ENCODE data around the gene NFX1.

NFX1 gene

DNA sequence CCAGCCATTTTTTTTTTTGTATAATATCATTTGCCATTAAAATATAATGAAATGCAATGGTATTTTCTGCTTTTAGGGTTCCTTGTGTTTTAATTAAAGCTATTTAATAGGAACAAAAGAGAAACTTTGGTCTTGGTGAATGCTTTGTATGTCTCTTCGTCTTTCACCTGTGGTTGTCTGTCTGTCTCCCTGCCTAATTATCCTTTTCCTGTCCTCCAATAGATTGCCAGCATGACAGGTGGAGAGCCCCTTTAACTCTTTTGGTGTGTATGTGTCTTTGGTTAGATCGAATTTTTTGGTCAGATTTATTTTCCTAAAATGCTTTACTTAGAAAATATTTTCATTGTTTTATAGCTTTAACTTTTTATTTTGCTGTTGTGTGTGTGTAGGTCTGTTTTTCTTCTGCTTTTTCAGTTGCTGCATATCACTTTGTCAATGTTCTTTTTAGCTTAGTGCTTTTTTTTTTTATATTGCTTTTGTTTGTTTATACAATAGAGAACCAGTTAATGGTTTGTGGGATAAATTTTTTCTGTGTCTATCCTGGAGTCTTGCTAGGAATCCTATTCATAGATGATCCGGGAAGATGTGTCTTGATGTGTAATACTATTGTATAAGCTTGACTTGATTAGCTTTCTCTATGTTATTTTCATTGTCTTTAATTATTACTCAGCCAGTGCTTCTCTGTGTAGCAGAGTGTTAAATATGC is 16.9 kb upstream of the NFX1 start:
- no peak overlapping the region for H3K27ac ChIP-seq (replicated peaks)
- DNase-seq (ENCODE audit: low read depth in 1 of 2, low spot score in 1 of 2) = no peak
- TF ChIP-seq GABPA (IDR thresholded peaks at IDR 0.05; ENCODE audit: low read depth) (no peak), SPI1 (IDR thresholded peaks at IDR 0.05; ENCODE audit: borderline replicate concordance, low read depth) (no peak), POLR2AphosphoS5 (IDR thresholded peaks at IDR 0.05; ENCODE audit: low read depth) (no peak)
- TF ChIP-seq, protein P1, sequence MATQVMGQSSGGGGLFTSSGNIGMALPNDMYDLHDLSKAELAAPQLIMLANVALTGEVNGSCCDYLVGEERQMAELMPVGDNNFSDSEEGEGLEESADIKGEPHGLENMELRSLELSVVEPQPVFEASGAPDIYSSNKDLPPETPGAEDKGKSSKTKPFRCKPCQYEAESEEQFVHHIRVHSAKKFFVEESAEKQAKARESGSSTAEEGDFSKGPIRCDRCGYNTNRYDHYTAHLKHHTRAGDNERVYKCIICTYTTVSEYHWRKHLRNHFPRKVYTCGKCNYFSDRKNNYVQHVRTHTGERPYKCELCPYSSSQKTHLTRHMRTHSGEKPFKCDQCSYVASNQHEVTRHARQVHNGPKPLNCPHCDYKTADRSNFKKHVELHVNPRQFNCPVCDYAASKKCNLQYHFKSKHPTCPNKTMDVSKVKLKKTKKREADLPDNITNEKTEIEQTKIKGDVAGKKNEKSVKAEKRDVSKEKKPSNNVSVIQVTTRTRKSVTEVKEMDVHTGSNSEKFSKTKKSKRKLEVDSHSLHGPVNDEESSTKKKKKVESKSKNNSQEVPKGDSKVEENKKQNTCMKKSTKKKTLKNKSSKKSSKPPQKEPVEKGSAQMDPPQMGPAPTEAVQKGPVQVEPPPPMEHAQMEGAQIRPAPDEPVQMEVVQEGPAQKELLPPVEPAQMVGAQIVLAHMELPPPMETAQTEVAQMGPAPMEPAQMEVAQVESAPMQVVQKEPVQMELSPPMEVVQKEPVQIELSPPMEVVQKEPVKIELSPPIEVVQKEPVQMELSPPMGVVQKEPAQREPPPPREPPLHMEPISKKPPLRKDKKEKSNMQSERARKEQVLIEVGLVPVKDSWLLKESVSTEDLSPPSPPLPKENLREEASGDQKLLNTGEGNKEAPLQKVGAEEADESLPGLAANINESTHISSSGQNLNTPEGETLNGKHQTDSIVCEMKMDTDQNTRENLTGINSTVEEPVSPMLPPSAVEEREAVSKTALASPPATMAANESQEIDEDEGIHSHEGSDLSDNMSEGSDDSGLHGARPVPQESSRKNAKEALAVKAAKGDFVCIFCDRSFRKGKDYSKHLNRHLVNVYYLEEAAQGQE (IDR thresholded peaks at IDR 0.05; ENCODE audit: insufficient replicate concordance, low read depth) = no peak
- TF ChIP-seq, protein P2, sequence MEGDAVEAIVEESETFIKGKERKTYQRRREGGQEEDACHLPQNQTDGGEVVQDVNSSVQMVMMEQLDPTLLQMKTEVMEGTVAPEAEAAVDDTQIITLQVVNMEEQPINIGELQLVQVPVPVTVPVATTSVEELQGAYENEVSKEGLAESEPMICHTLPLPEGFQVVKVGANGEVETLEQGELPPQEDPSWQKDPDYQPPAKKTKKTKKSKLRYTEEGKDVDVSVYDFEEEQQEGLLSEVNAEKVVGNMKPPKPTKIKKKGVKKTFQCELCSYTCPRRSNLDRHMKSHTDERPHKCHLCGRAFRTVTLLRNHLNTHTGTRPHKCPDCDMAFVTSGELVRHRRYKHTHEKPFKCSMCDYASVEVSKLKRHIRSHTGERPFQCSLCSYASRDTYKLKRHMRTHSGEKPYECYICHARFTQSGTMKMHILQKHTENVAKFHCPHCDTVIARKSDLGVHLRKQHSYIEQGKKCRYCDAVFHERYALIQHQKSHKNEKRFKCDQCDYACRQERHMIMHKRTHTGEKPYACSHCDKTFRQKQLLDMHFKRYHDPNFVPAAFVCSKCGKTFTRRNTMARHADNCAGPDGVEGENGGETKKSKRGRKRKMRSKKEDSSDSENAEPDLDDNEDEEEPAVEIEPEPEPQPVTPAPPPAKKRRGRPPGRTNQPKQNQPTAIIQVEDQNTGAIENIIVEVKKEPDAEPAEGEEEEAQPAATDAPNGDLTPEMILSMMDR (IDR thresholded peaks at IDR 0.05; ENCODE audit: insufficient read depth, low read length) = no peak
- H3K4me3 ChIP-seq (replicated peaks; ENCODE audit: insufficient read depth, low read length) = no peak overlapping the region
- no peaks in the 10 kb centered on the region for H3K27me3 ChIP-seq (ENCODE audit: insufficient read depth, poor library complexity, severe bottlenecking)

GRCh38 chr9:33273972-33274328 is 16.4 kb upstream of the NFX1 start:
- no peak for TF ChIP-seq POLR2AphosphoS5 (IDR thresholded peaks at IDR 0.05; ENCODE audit: low read depth)
- Histone ChIP-seq H3K27ac (replicated peaks) (no peak overlapping the region), H3K27me3 (ENCODE audit: insufficient read depth, poor library complexity, severe bottlenecking) (no peaks in the 10 kb centered on the region), H3K4me3 (replicated peaks; ENCODE audit: insufficient read depth, low read length) (no peak overlapping the region)
- no peak for DNase-seq (ENCODE audit: low read depth in 1 of 2, low spot score in 1 of 2)

DNA sequence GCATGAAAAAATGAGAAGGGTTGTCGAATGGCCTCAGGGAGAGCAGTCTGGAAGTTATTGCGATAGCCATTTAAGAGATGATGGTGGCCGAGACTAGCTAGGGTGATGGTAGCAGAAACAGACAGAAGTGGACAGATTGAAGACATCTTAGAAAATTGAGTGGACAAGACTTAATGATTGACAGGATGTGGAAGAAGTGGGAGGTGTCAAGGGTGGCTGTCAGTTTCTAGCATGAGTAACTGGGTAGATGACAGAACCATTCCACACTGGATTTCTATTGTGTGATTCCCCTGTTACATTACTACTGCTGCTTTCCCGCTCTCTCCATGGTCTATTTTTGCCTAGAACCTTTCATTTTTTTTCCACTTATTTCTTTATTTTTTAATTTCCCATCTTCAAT is 12.8 kb upstream of the NFX1 start:
- no peak overlapping the region for H3K27ac ChIP-seq (replicated peaks)
- no peak for TF ChIP-seq SPI1 (IDR thresholded peaks at IDR 0.05; ENCODE audit: borderline replicate concordance, low read depth)
- TF ChIP-seq GABPA (IDR thresholded peaks at IDR 0.05; ENCODE audit: low read depth) = no peak
- TF ChIP-seq POLR2AphosphoS5 (IDR thresholded peaks at IDR 0.05; ENCODE audit: low read depth) = no peak
- DNase-seq (ENCODE audit: low read depth in 1 of 2, low spot score in 1 of 2) = no peak
- H3K27me3 ChIP-seq (ENCODE audit: insufficient read depth, poor library complexity, severe bottlenecking) = no peaks in the 10 kb centered on the region
- no peak overlapping the region for H3K4me3 ChIP-seq (replicated peaks; ENCODE audit: insufficient read depth, low read length)

DNA sequence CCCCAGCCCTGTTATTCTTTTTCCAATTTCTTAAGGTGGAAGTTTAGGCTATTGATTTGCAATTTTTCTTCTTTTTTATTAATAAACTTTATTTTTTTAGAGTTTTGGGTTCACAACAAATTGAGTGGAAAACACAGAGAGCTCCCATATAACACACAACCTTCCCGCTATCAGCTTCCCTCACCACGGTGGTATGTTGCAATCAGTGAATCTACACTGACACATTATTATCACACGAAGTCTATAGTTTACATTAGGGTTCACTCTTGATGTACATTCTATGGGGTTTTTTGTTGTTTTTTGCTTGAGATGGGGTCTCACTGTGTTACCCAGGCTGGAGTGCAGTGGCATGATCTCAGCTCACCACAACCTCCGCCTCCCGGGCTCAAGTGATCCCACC is 4.8 kb upstream of the NFX1 start:
- peak in 1 of 2 experiments; percentile 5 for DNase-seq (ENCODE audit: low read depth in 1 of 2, low spot score in 1 of 2)
- H3K27me3 ChIP-seq (ENCODE audit: insufficient read depth, poor library complexity, severe bottlenecking) = no peaks in the 10 kb centered on the region
- H3K27ac ChIP-seq (replicated peaks) = no peak overlapping the region
- TF ChIP-seq, protein P1 (IDR thresholded peaks at IDR 0.05; ENCODE audit: insufficient replicate concordance, low read depth) = no peak
- no peak for TF ChIP-seq GABPA (IDR thresholded peaks at IDR 0.05; ENCODE audit: low read depth)
- TF ChIP-seq, protein P2 (IDR thresholded peaks at IDR 0.05; ENCODE audit: insufficient read depth, low read length) = no peak
- TF ChIP-seq SPI1 (IDR thresholded peaks at IDR 0.05; ENCODE audit: borderline replicate concordance, low read depth) = no peak
- no peak for TF ChIP-seq POLR2AphosphoS5 (IDR thresholded peaks at IDR 0.05; ENCODE audit: low read depth)
- no peak overlapping the region for H3K4me3 ChIP-seq (replicated peaks; ENCODE audit: insufficient read depth, low read length)

DNA sequence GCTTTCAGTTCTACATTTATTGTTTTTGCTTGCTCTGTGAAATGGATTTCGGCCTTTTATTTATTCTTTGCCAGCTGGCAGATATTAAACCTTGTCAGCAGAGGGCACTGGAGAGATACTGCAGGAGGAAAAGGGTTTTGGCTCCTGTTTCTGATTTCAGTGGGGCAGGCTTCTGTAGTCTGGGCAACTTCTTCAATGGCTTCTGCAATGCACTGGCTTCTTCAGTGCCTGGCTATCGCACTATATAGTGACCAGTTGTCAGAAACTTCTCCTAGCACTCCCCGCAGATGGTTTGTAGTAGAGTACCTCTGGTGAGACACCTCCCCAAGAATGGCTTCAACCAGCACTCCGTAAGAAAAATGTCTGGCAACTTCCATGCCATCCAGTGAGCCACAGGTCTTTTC is 3.2 kb upstream of the NFX1 start:
- Histone ChIP-seq H3K27ac (replicated peaks) (0 out of 2 replicates have a peak overlapping the region, but pooled peaks have one; percentile 12), H3K27me3 (ENCODE audit: insufficient read depth, poor library complexity, severe bottlenecking) (no peaks in the 10 kb centered on the region), H3K4me3 (replicated peaks; ENCODE audit: insufficient read depth, low read length) (no peak overlapping the region)
- TF ChIP-seq, protein P2 (IDR thresholded peaks at IDR 0.05; ENCODE audit: insufficient read depth, low read length) = peak; percentile 80
- no peak for TF ChIP-seq POLR2AphosphoS5 (IDR thresholded peaks at IDR 0.05; ENCODE audit: low read depth)
- no peak for TF ChIP-seq SPI1 (IDR thresholded peaks at IDR 0.05; ENCODE audit: borderline replicate concordance, low read depth)
- TF ChIP-seq GABPA (IDR thresholded peaks at IDR 0.05; ENCODE audit: low read depth) = no peak
- peak; percentile 34 to 77 for DNase-seq (ENCODE audit: low read depth in 1 of 2, low spot score in 1 of 2)

All from HL-60 (cell line).